ENCODE data around the gene BPIFB4. TPM values are rescaled to one million over a fixed set of nuclear protein-coding genes. Genes with fewer than 3 reads are reported as not detected.

Gene BPIFB4
- total RNA-seq: under 0.01 TPM in 1 of 2 replicates, not detected in the other

GRCh38 chr20:33079259-33079658 is at the start of gene BPIFB4:
BPIFB4 (plus strand) TSS chr20:33079643; CDS start chr20:33081527, 1,884 bp downstream.

GRCh38 chr20:33031531-33031930 is 47.9 kb upstream of the BPIFB4 start, which contains the start of gene BPIFB6:
BPIFB6 (plus strand) TSS chr20:33031648; CDS start chr20:33031648, 0 bp downstream.

DNA sequence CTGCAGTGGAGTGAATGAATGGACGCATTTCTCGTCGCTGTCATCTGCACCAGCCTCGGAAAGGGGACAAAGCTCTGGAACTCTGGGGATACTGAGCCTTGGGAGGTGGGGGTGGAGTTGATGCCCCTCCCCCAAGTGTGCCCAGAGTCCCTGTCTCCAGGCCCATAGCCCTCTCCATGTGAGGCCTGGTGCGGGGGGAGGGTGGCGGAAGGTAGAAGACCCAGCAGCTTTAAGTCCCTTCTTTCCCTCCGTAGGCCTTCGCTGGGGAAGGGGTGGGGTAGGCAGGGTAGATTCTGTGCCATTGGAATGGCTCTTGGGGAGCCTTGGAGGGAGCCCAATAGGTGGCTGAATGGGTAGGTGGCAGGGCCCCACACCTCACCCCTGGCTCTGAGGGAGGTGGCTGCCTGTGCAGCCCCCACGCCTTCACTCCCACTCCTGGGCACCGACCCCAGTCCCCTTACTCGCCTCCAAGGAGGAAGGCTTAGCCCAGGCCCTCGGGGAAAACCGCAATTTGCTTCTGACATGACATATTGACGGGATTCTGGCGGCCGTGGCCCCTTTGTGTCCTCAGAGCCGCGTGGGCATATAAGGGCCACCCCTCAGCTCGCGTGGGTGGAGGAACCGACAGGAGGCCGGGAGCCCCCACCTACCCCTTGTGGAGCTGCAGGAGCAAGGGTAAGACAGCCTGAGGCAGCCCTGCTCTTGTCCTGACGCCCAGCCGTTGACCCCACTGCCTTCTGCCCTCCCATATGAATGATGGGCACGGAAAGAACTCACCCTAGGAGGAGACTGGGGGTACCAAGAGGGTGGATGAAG is 25.9 kb upstream of the BPIFB4 start, which contains the start of gene BPIFB3:
Gene BPIFB3, plus strand, starts transcription at position 613 of the 816 bp plus-strand sequence. CDS start 1,533 bp downstream, outside the sequence.

Other genes starting within 250 kb of the BPIFB4 start
- under 0.01 TPM in 1 of 2 replicates, not detected in the other for gene EFCAB8, start 220.7 kb upstream of the BPIFB4 start, total RNA-seq
- gene SUN5, start 75.2 kb upstream of the BPIFB4 start, total RNA-seq: not detected in 2 replicates
- not detected in 2 replicates for gene BPIFB2, start 71.9 kb upstream of the BPIFB4 start, total RNA-seq
- gene BPIFB6, start 48.0 kb upstream of the BPIFB4 start, total RNA-seq: not detected in 2 replicates
- gene BPIFB3, start 25.7 kb upstream of the BPIFB4 start, total RNA-seq: not detected in 2 replicates
- gene BPIFA2, start 88.5 kb downstream of the BPIFB4 start, total RNA-seq: not detected in 2 replicates
- gene BPIFA3, start 137.7 kb downstream of the BPIFB4 start, total RNA-seq: not detected in 2 replicates
- not detected in 2 replicates for gene BPIFA1, start 156.4 kb downstream of the BPIFB4 start, total RNA-seq
- gene BPIFB1, start 203.6 kb downstream of the BPIFB4 start, total RNA-seq: not detected in 2 replicates

All from pericardium fibroblast (primary cell).